H9 (cell line): ENCODE results near the gene ATG7. TPM values are rescaled to one million over a fixed set of nuclear protein-coding genes. Genes with fewer than 3 reads are reported as not detected.

Source experiments
- DNase-seq: peaks from one replicate; pipeline ENCODE4 v3.0.0-alpha.2; 2017
- H2AFZ ChIP-seq: one replicate; pipeline ENCODE4 v1.6.1; 2013; ENCODE audit warnings: mild to moderate bottlenecking, low read length, control low read depth, moderate library complexity
- H2AK5ac ChIP-seq: 2 replicates; pipeline ENCODE4 v1.6.1; 2013; ENCODE audit warnings: low read length, control low read depth, mixed read lengths; ENCODE audit not compliant: insufficient read length
- H2BK120ac ChIP-seq: one replicate; pipeline ENCODE4 v1.6.1; 2013; ENCODE audit warnings: low read depth, mild to moderate bottlenecking, low read length, control low read depth, inconsistent platforms; ENCODE audit not compliant: poor library complexity, severe bottlenecking
- H2BK12ac ChIP-seq: 2 replicates; pipeline ENCODE4 v1.6.1; 2013; ENCODE audit warnings: low read length, control low read depth, mixed read lengths, low read depth; ENCODE audit not compliant: insufficient read length
- H2BK15ac ChIP-seq: 2 replicates; pipeline ENCODE4 v1.6.1; 2013; ENCODE audit warnings: low read depth, low read length, control low read depth
- H2BK20ac ChIP-seq: one replicate; pipeline ENCODE4 v1.6.1; 2013; ENCODE audit warnings: low read depth, mild to moderate bottlenecking, low read length, control low read depth, inconsistent platforms; ENCODE audit not compliant: poor library complexity, severe bottlenecking
- H2BK5ac ChIP-seq: 2 replicates; pipeline ENCODE4 v1.6.1; 2013; ENCODE audit warnings: low read length, control low read depth, mixed read lengths; ENCODE audit not compliant: insufficient read length
- H3K14ac ChIP-seq: 2 replicates; pipeline ENCODE4 v1.6.1; 2013; ENCODE audit warnings: low read length, control low read depth; ENCODE audit not compliant: insufficient read depth
- H3K18ac ChIP-seq: 2 replicates; pipeline ENCODE4 v1.6.1; 2013; ENCODE audit warnings: low read depth, mild to moderate bottlenecking, mixed read lengths, low read length, control low read depth; ENCODE audit not compliant: insufficient read length
- H3K23ac ChIP-seq: 2 replicates; pipeline ENCODE4 v1.6.1; 2013; ENCODE audit warnings: low read length, control low read depth, mixed read lengths, low read depth; ENCODE audit not compliant: insufficient read length
- H3K23me2 ChIP-seq: 2 replicates; pipeline ENCODE4 v1.6.1; 2013; ENCODE audit warnings: low read depth, mild to moderate bottlenecking, mixed read lengths, low read length, control low read depth; ENCODE audit not compliant: insufficient read length, poor library complexity, severe bottlenecking
- H3K27ac ChIP-seq: 2 replicates; pipeline ENCODE4 v1.5.1; 2013; ENCODE audit warnings: low read length, control low read depth, mixed read lengths, low read depth; ENCODE audit not compliant: insufficient read length
- H3K27me3 ChIP-seq: 2 replicates; pipeline ENCODE4 v1.6.1; 2013; ENCODE audit warnings: low read length, control low read depth, inconsistent platforms; ENCODE audit not compliant: insufficient read depth
- H3K4ac ChIP-seq: 2 replicates; pipeline ENCODE4 v1.6.1; 2013; ENCODE audit warnings: low read depth, mild to moderate bottlenecking, control low read depth, inconsistent platforms, low read length, moderate library complexity
- H3K4me1 ChIP-seq: 2 replicates; pipeline ENCODE4 v1.6.1; 2013; ENCODE audit warnings: low read length, control low read depth, inconsistent platforms; ENCODE audit not compliant: insufficient read depth
- H3K4me2 ChIP-seq: 2 replicates; pipeline ENCODE4 v1.6.1; 2013; ENCODE audit warnings: low read length, control low read depth, mixed read lengths; ENCODE audit not compliant: insufficient read length, insufficient read depth
- H3K56ac ChIP-seq: 2 replicates; pipeline ENCODE4 v1.6.1; 2013; ENCODE audit warnings: low read depth, mild to moderate bottlenecking, mixed read lengths, low read length, control low read depth; ENCODE audit not compliant: insufficient read length
- H3K79me1 ChIP-seq: 2 replicates; pipeline ENCODE4 v1.6.1; 2013; ENCODE audit warnings: low read depth, mild to moderate bottlenecking, moderate library complexity, low read length, control low read depth, inconsistent platforms; ENCODE audit not compliant: insufficient read depth, poor library complexity, severe bottlenecking
- H3K79me2 ChIP-seq: 2 replicates; pipeline ENCODE4 v1.6.1; 2013; ENCODE audit warnings: low read length, control low read depth, inconsistent platforms; ENCODE audit not compliant: insufficient read depth
- H3K9ac ChIP-seq: 2 replicates; pipeline ENCODE4 v1.6.1; 2013; ENCODE audit warnings: low read length, control low read depth, mixed read lengths; ENCODE audit not compliant: insufficient read length; ENCODE audit errors: extremely low read depth
- H3K9me3 ChIP-seq: one replicate; pipeline ENCODE4 v1.6.1; 2013; ENCODE audit warnings: low read depth, low read length, inconsistent platforms; ENCODE audit not compliant: control insufficient read depth
- H3T11ph ChIP-seq: one replicate; pipeline ENCODE4 v1.6.1; 2013; ENCODE audit warnings: mild to moderate bottlenecking, low read length, control low read depth, inconsistent platforms
- H4K20me1 ChIP-seq: one replicate; pipeline ENCODE4 v1.6.1; 2013; ENCODE audit not compliant: control insufficient read depth, insufficient read length, insufficient read depth
- H4K5ac ChIP-seq: 2 replicates; pipeline ENCODE4 v1.6.1; 2013; ENCODE audit warnings: low read depth, mild to moderate bottlenecking, mixed read lengths, low read length, control low read depth; ENCODE audit not compliant: insufficient read length
- H4K8ac ChIP-seq: replicated peaks from 2 replicates; pipeline ENCODE4 v1.6.1; 2013; ENCODE audit warnings: low read length, control low read depth, mixed read lengths, low read depth; ENCODE audit not compliant: insufficient read length
- H4K91ac ChIP-seq: 2 replicates; pipeline ENCODE4 v1.6.1; 2013; ENCODE audit warnings: low read depth, mild to moderate bottlenecking, moderate library complexity, mixed read lengths, low read length, control low read depth; ENCODE audit not compliant: insufficient read length
- H3K27ac Mint-ChIP-seq, 3 experiments: 2 replicates in 2 of 3; 3 replicates in 1 of 3; pipeline ENCODE4 v1.8.0; 2020 to 2021; ENCODE audit warnings: mixed read lengths in 3 of 3, mild to moderate bottlenecking in 1 of 3, moderate library complexity in 1 of 3
- H3K27me3 Mint-ChIP-seq: 2 replicates; pipeline ENCODE4 v1.8.0; 2021; ENCODE audit warnings: low read depth, mild to moderate bottlenecking, moderate library complexity, mixed read lengths
- H3K36me3 Mint-ChIP-seq, 3 experiments: 2 replicates in 2 of 3; 3 replicates in 1 of 3; pipeline ENCODE4 v1.8.0; 2020 to 2021; ENCODE audit warnings: low read depth in 3 of 3, mixed read lengths in 3 of 3; ENCODE audit not compliant: insufficient read depth in 1 of 3
- H3K4me1 Mint-ChIP-seq, 2 experiments: 2 replicates each; pipeline ENCODE4 v1.8.0; 2020; ENCODE audit warnings: mixed read lengths in 2 of 2
- H3K4me3 Mint-ChIP-seq, 2 experiments: 2 replicates in 1 of 2; 3 replicates in 1 of 2; pipeline ENCODE4 v1.8.0; 2020 to 2021; ENCODE audit warnings: mild to moderate bottlenecking in 2 of 2, mixed read lengths in 2 of 2, moderate library complexity in 1 of 2
- H3K9me3 Mint-ChIP-seq, 2 experiments: 2 replicates in 1 of 2; 3 replicates in 1 of 2; pipeline ENCODE4 v1.8.0; 2020; ENCODE audit warnings: mild to moderate bottlenecking in 2 of 2, mixed read lengths in 2 of 2, moderate library complexity in 1 of 2
- CTCF ChIP-seq: fragments of 200-600 bp; sonication (generic); conservative IDR thresholded peaks from 3 replicates; pipeline ENCODE4 v1.8.0; 2021; ENCODE audit warnings: antibody characterized with exemption, mild to moderate bottlenecking
- WGBS: extraction: QIAGEN DNeasy Blood & Tissue Kit; methylation state at CpG from one replicate; pipeline ENCODE4 v1.1.7; 2013; ENCODE audit warnings: missing lambda C conversion rate, low lambda C conversion rate, mixed read lengths; ENCODE audit not compliant: insufficient read length; ENCODE audit errors: extremely low coverage; 5-methylcytosine and 5-hydroxymethylcytosine counted together
- total RNA-seq: library from RNA; stranded (reverse); gene quantifications from 2 replicates; pipeline ENCODE4 v1.2.1, GENCODE V29; 2021

Gene ATG7
- total RNA-seq, 1 experiment from 2014 or later, result 17.9 TPM

GRCh38 chr3:11246663-11246970, 25.6 kb upstream of the ATG7 start:
- H3K18ac ChIP-seq, result no peak overlapping the region
- no peak overlapping the region for H3K14ac ChIP-seq
- no peak overlapping the region for H3K4me2 ChIP-seq
- H3T11ph ChIP-seq, result no peak overlapping the region
- H4K20me1 ChIP-seq, result no peaks in the 10 kb centered on the region
- H3K9ac ChIP-seq, result no peak overlapping the region
- TF ChIP-seq CTCF, result no peak
- H4K8ac ChIP-seq, result no peak overlapping the region
- no peak overlapping the region for H2AFZ ChIP-seq
- H3K4me3 Mint-ChIP-seq, result no peak overlapping the region
- no peaks in the 10 kb centered on the region for H3K4me1 ChIP-seq
- H3K36me3 Mint-ChIP-seq, result no peaks in the 10 kb centered on the region
- H3K56ac ChIP-seq, result no peak overlapping the region
- H3K4ac ChIP-seq, result no peak overlapping the region
- H3K23ac ChIP-seq, result no peak overlapping the region
- H2BK20ac ChIP-seq, result no peak overlapping the region
- no peak overlapping the region for H2AK5ac ChIP-seq
- H3K27ac ChIP-seq, result no peak overlapping the region
- H3K9me3 ChIP-seq, result no peaks in the 10 kb centered on the region
- no peak overlapping the region for H4K91ac ChIP-seq
- H3K27me3 Mint-ChIP-seq, result peaks cover 2% of the 10 kb centered on the region; the same call in 1 of the 2 replicates
- H3K79me1 ChIP-seq, result no peaks in the 10 kb centered on the region
- no peak for DNase-seq
- no peak overlapping the region for H2BK12ac ChIP-seq
- no peak overlapping the region for H2BK120ac ChIP-seq
- H3K79me2 ChIP-seq, result no peaks in the 10 kb centered on the region
- H3K27me3 ChIP-seq, result no peaks in the 10 kb centered on the region
- no peaks in the 10 kb centered on the region for H3K4me1 Mint-ChIP-seq
- WGBS, result no CpG with 5 or more reads among the region's 2 CpGs
- H3K27ac Mint-ChIP-seq, result no peak overlapping the region
- H2BK15ac ChIP-seq, result no peak overlapping the region
- no peak overlapping the region for H2BK5ac ChIP-seq
- H4K5ac ChIP-seq, result no peak overlapping the region
- no peaks in the 10 kb centered on the region; a peak in 1 of 5 replicates for H3K9me3 Mint-ChIP-seq
- H3K23me2 ChIP-seq, result no peaks in the 10 kb centered on the region
